GM21825 (cell line): Measurements from ENCODE around the gene C12orf42.

Experiments used
- ATAC-seq: cut with Tn5 transposase; IDR thresholded peaks from one replicate; pipeline ENCODE4 v1.9.1; 2021; ENCODE audit warnings: mild to moderate bottlenecking, moderate library complexity; ENCODE audit not compliant: unreplicated experiment

C12orf42 gene

DNA sequence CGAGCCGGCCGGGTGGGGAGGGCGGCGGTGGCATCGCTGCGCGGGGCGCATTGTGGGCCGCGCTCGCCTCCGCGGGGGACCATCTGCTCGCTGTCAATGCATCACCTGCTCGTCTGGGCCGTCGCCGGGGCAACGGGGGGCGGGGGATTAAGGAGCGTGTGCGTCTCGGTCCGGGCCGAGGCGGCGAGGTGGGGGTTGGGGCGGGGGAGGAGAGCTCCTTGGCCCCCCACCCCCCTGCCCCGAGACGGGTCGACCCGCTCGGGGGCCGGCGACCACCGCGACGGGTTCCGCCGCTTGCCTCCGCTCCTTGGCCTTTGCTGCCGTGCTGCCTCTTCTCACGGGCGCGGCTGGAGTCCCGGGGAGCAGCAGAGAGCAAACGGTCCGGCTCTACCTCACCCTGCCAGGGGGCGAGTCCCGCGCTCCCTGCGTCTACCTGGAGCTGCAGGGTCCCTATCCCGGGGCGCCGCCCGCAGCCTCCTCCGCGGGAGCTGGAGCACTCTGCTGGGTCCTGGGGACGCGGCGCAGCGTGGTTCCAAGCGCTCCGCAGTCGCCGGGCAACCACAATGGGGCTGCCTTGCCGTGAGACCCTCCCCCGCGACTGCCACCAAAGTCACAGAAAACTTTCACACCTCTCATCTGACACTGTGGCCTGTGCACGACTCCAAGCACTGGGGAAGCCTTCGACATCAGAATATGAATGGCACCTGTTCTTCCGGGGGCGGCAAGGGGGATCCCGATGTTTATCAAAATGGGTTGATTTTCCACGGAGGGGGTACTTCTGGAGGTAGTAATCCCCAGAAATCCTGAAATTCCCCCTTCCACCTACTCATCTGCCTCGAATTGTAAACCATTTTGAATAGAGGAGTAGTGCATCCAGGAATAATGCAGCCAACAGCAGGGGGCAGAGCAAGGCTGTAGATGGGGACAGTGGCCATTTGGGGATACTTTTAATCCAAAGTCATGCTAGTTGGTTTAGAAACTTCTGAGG lies at the start of gene C12orf42:
Gene C12orf42, minus strand, starts transcription at position 500 of the 988 bp plus-strand sequence. CDS start 17,542 bp downstream, outside the sequence.
- peak; percentile 69 for ATAC-seq

DNA sequence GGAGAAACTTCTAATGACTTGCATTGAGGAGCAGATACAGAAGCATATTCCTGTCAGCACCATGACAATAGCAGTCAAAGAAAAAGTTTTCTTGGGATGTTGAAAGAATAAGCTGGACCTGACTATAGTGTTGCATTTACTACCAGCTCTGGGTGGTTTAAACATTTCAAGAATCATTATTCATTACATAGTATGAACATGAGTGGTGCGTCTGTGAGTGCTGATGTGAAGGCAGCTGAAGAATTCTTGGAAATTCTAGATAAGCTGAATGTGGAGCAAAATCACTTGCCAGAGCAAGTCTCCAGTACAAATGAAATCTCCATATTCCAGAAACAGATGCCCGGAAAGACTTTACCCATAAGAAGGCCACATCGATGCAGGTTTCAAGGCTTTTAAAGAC lies 46.3 kb upstream of the C12orf42 start:
- no peak for ATAC-seq

DNA sequence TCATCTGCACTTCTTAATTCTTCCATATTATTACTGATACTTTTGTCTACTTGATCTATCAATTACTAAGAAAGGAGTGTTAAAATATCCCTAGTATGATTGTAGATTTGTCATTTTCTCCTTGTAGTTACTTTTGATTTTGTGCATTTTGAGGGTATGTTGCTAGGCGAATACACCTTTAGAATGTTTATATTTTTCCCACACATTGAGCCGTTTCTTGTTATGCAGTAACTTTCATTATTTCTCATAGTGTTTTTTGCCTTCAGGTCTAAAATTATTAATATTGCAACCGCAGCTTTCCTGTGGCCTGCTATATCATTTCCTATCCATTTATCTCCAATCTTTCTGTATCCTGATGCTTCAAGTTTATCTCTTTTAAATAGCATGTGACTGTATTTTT lies 44.6 kb upstream of the C12orf42 start:
- ATAC-seq: no peak

GRCh38 chr12:103538397-103538796 lies 42.6 kb upstream of the C12orf42 start:
- no peak for ATAC-seq

- no peak for ATAC-seq
These were observed 34.7 kb upstream of the C12orf42 start for GRCh38 chr12:103530307-103531066.

GRCh38 chr12:103529306-103529705 lies 33.5 kb upstream of the C12orf42 start:
- ATAC-seq: no peak

DNA sequence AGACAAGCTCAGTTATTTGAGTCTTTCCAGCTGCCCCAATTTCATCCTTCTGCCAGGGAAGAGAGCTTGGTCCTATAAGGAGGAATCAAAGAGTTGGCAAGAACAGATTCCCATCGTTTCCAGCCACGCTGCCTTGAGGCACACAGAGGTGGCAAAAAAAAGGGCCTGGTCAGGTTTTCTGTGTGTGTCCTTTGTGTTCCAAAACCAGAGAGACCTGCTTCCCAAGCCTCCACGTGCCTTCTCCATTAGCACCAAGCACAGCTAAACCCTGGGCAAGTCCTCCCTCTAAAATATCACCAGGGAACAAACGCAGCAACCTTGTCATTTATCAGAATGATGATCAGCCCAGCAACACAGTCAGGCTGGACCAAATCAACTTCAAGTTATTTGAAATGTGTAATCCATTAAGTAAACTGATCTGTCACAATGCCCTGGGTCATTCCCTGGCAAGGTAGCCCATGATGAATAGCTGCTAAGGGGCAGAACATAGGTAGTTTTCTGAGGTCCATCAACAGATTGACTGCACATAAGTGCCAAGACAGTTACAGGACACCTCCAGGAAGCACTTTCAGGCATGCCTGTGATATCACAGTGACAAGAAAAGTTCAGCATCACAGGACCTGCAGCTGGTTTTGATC lies 28.6 kb upstream of the C12orf42 start:
- no peak for ATAC-seq

DNA sequence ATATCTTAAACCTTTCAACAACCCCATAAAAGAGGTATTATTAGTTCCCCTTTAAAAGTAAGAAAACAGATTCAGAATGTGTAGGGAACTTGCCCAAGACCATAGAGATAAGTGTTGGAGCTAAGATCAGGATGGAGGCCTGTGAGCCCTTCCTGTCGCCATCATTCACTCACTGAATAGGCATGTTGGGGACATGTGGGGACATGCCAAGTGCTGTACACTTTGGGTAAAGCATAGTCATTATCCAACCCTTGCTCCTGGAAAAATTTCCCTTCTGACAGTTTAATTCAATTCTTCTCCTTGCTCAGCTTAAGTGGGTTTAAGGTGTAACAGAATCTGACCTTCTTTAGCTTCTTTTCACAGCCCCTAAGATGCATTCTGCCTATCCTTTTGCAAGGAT lies 28.0 kb upstream of the C12orf42 start:
- no peak for ATAC-seq

GRCh38 chr12:103520686-103521215 lies 25.0 kb upstream of the C12orf42 start:
- no peak for ATAC-seq

DNA sequence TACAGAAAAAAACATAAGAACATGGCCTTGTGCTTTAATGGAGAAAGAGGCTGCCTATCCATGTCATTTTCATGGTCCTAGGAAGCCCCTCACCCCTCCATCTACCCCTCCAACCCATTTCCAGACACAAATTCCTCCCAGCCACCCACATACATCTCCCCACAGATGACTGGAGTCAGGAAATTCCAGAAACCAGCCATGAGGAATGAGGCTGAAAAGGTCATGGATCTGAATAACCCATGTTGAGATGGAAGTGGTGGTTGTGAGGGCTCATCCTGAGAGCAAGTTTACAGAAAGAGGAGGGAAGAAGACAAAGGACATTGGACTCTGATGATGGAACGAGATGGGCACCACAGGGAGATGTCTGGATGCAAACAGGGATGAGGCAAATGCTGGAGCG lies 23.9 kb upstream of the C12orf42 start:
- no peak for ATAC-seq

GRCh38 chr12:103518899-103519298 lies 23.1 kb upstream of the C12orf42 start:
- no peak for ATAC-seq

GRCh38 chr12:103517161-103517560 lies 21.4 kb upstream of the C12orf42 start:
- no peak for ATAC-seq

DNA sequence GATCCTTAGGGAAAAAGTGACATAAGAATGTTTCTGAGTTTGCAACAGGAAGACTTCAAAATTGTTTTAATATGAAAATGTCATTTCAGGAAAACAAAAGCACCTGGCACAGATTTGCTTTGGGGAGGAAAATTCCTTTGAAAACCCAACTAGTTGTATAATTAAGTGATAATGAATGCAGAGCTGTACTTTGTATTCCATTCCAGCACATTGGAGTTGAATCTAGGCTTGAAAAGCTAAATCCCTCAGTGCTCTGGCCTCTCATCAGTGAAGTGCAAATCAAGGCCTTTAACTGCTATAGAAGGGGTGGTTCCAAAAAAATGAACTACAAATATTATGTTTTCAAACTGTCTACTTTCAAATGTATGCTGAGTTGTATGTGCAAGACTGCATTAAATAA lies 19.6 kb upstream of the C12orf42 start:
- no peak for ATAC-seq

DNA sequence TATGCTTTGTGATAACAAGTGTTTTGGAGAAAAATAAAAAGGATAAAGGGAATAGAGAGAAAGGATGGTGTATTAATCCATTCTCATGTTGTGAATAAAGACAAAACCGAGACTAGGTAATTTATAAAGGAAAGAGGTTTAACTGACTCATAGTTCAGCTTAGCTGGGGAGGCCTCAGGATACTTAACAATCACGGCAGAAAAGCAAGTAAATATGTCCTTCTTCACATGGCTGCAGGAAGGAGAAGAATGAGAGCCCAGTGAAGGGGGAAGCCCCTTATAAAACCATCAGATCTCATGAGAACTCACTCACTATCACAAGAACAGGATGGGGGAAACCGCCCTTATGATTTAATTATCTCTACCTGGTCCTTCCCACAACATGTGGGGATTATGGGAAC lies 18.1 kb upstream of the C12orf42 start:
- ATAC-seq: no peak

GRCh38 chr12:103505371-103506236 lies 9.8 kb upstream of the C12orf42 start:
- ATAC-seq: peak; percentile 90

DNA sequence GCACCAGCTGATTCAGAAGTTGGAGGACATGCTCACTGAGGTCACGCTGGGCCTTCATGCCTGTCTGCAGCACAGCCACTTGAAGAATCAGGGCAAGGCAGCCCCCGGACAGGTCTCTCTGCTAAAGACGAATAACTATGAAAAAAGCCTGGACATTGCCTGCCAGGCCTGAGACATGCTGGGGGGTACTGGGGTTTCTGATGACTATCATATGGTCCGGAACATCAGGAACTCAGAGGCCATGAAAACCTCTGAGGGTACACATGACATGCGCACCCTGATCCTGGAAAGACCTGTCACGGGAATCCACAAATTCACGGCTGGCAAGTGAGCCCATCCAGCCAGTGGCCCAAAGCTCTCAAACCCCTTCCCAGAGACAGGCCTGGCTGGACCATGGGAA lies 8.8 kb upstream of the C12orf42 start:
- ATAC-seq: no peak

DNA sequence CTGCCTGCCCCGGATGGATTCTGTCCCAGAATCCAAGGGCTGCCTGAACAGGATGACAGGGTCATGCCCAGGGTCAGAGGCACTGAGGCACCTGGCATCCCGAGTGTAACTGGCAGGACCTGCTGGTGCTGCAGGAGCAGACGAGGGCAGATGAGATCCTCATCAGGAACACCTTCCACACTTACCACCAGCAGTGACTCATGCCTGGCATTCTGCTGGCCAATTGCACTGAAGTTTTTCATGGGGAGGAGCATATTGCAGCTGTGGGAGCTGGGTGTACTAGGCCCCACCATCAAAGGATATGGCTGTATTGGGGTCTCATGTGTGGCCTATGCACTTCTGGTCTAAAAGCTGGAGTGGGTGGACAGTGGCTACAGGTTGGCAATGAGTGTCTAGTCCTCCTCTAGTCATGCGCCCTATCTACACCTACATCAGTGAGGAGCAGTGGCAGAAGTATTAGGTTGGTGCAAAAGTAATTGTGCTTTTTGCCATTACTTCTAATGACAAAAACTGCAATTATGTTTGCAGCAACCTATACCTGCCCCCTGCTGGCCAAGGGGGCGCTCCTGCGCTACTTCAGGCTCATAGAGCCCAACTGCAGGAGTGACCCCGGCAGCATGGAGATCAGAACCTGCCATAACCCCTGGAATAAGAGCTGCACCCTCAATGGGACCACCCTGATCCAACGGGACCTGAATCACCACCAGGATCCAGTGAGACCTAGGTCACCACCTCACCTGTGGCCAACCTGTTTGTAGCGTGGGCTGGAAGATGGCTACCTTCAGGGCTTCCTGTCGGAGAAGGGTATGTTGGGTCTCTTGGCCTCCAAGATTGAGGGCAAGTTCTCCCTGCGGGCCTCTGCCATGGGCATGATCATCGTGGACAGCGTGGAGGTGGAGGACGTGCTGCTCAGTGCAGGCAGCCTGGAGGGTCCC lies 8.0 kb upstream of the C12orf42 start:
- ATAC-seq: no peak

DNA sequence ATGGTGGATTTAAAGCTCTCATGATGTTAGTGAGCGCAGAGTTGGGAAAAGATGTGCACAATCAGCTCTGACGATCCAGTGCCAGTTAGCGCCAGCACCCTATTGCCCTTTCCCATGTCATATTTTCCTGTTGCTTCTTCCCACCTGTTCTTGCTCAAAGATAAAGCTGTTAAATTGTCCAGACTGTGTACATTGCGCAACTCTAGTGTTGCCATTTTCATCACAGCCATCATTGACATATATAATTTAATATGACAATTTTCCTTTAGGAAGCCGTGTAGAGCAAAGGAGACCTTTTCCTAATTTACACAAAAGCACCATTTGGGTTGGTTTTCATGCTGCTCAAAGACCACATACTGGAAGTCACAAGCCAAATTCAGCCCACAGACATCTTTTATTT lies 5.7 kb upstream of the C12orf42 start:
- ATAC-seq: no peak

DNA sequence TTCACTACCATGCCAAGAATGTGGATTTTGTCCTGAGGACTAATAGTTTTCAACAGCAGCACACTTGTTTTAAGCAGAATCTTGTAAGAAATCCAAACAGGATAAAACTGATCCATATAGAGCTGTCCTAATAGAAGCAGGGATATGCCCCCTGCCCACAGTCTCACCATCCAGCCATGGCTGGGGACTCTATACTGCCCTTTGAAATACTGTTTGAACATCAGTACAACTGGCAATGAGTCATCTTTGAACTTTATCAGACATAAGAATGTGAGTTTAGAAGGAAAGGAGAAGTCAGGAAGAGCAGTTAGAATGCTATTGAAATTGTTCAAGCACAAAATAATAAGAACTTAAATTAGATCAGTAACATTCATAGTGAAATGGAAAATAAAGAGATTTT lies 3.8 kb upstream of the C12orf42 start:
- no peak for ATAC-seq
